Measurements from ENCODE around the gene LRRC37A3.

Gene LRRC37A3

DNA sequence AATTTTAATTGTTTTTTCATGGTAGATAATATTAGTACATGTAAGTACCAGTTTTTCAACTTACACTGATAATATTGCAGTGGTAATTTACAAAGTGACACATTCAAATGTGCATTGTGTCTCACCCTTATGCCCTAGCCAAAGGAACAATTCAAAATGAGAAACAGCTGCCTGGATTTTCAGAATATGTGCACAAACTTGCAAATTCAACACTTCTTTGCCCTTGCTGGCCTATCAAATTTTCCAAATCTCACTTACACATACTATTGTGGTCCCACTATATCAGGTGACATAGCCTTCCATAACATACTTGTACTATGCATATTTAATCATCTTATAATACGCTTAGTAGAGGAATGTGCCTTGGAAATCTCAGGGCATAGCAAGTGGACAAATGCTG is 32.6 kb upstream of the LRRC37A3 start:
- TF ChIP-seq, protein P1, sequence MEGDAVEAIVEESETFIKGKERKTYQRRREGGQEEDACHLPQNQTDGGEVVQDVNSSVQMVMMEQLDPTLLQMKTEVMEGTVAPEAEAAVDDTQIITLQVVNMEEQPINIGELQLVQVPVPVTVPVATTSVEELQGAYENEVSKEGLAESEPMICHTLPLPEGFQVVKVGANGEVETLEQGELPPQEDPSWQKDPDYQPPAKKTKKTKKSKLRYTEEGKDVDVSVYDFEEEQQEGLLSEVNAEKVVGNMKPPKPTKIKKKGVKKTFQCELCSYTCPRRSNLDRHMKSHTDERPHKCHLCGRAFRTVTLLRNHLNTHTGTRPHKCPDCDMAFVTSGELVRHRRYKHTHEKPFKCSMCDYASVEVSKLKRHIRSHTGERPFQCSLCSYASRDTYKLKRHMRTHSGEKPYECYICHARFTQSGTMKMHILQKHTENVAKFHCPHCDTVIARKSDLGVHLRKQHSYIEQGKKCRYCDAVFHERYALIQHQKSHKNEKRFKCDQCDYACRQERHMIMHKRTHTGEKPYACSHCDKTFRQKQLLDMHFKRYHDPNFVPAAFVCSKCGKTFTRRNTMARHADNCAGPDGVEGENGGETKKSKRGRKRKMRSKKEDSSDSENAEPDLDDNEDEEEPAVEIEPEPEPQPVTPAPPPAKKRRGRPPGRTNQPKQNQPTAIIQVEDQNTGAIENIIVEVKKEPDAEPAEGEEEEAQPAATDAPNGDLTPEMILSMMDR (IDR thresholded peaks at IDR 0.05; ENCODE audit: low read depth, low read length, missing control alignments), result no peak
- no peak overlapping the region for H3K4me3 ChIP-seq (ENCODE audit: low read depth, low read length)
- H3K27ac ChIP-seq, result no peak overlapping the region
- no peak for DNase-seq
- H3K36me3 ChIP-seq (replicated peaks), result no peaks in the 10 kb centered on the region
- in situ Hi-C loops (cut with HindIII; ENCODE audit: low pct_ligation_motif_present, low sequenced_read_pairs), result no loop called here
- H3K27me3 ChIP-seq (replicated peaks), result no peaks in the 10 kb centered on the region

DNA sequence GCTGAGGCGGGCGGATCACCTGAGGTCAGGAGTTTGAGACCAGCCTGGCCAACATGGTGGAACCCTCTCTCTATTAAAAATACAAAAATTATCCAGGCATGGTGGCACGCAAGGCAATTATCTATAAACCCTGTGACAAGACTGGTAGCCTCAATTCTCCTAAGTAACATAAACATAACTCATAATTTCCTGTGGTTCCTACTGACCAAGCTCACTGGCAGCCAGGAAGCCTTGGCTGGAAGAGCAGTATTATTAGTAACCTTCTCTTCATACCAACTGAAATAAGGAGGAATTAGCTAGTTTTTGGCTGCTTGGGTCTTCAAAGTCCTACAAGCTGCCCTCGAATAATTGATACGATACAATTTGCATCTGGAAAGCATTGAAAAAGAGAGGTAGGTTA is 31.6 kb upstream of the LRRC37A3 start:
- in situ Hi-C loops (cut with HindIII; ENCODE audit: low pct_ligation_motif_present, low sequenced_read_pairs), result no loop called here
- peak; percentile 43 for DNase-seq
- Histone ChIP-seq H3K27me3 (replicated peaks) (no peaks in the 10 kb centered on the region), H3K36me3 (replicated peaks) (no peaks in the 10 kb centered on the region), H3K4me3 (ENCODE audit: low read depth, low read length) (no peak overlapping the region), H3K27ac (peak overlapping the region; percentile 22)
- TF ChIP-seq, protein P1 (IDR thresholded peaks at IDR 0.05; ENCODE audit: low read depth, low read length, missing control alignments), result no peak

DNA sequence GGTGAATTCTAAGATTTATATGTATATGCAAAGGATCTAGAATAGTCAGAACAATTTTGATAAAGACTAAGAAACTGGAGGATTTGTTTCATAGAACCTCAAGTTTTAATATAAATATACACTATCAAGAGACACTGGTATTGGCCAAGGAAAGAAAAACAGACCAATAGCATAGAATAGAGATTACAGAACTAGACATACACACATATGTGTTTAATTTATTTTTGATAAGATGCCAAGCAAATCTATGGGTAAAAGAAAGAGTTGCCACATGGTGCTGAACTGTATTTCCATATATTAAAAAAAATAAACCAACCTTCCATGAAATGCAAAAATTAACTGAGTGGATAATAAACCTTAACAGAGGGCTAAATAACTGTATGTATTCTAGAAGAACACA is 27.9 kb upstream of the LRRC37A3 start:
- TF ChIP-seq, protein P1 (IDR thresholded peaks at IDR 0.05; ENCODE audit: low read depth, low read length, missing control alignments), result no peak
- Histone ChIP-seq H3K4me3 (ENCODE audit: low read depth, low read length) (no peak overlapping the region), H3K27me3 (replicated peaks) (no peaks in the 10 kb centered on the region), H3K27ac (no peak overlapping the region), H3K36me3 (replicated peaks) (no peaks in the 10 kb centered on the region)
- no peak for DNase-seq
- in situ Hi-C loops (cut with HindIII; ENCODE audit: low pct_ligation_motif_present, low sequenced_read_pairs), result no loop called here

DNA sequence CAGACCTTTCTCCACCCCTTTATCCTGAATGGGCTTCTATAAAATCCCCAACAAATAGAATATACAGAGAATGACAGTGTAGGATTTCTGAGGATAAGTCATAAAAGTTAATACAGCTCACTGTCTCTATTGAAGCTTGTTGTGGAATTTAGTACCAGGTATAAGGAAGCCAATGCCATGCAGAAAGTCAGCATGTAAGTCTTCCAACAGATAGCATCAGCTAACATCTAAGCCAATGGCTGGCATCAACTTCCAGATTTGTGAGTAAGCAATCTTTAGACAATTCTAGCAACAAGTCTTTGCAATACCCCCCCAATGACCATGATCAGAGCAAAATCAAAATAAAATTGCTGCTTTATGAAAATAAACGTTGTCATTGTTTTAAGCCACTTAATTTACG is 22.5 kb upstream of the LRRC37A3 start:
- Histone ChIP-seq H3K36me3 (replicated peaks) (no peaks in the 10 kb centered on the region), H3K4me3 (ENCODE audit: low read depth, low read length) (no peak overlapping the region), H3K27ac (no peak overlapping the region), H3K27me3 (replicated peaks) (no peaks in the 10 kb centered on the region)
- in situ Hi-C loops (cut with HindIII; ENCODE audit: low pct_ligation_motif_present, low sequenced_read_pairs), result no loop called here
- DNase-seq, result no peak
- TF ChIP-seq, protein P1 (IDR thresholded peaks at IDR 0.05; ENCODE audit: low read depth, low read length, missing control alignments), result no peak

DNA sequence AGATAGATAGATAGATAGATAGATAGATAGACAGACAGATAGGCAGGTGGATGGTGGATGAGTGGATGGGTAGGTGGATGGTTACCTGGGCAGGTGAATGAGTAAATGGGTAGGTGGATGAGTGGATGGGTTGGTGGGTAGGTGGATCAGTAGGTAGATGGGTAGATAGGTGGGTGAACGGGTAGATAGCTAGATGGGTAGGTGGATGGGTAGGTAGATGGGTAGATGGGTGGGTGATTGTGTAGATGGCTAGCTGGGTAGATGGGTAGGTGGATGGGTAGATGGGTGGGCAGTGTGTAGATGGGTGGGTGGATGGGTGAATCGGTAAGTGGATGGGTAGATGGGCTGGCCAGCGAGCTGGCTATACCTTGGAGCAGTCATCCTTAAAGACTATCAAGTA is 21.8 kb upstream of the LRRC37A3 start:
- Histone ChIP-seq H3K27me3 (replicated peaks) (no peaks in the 10 kb centered on the region), H3K36me3 (replicated peaks) (no peaks in the 10 kb centered on the region), H3K4me3 (ENCODE audit: low read depth, low read length) (no peak overlapping the region), H3K27ac (no peak overlapping the region)
- TF ChIP-seq, protein P1 (IDR thresholded peaks at IDR 0.05; ENCODE audit: low read depth, low read length, missing control alignments), result no peak
- no peak for DNase-seq
- in situ Hi-C loops (cut with HindIII; ENCODE audit: low pct_ligation_motif_present, low sequenced_read_pairs), result no loop called here

DNA sequence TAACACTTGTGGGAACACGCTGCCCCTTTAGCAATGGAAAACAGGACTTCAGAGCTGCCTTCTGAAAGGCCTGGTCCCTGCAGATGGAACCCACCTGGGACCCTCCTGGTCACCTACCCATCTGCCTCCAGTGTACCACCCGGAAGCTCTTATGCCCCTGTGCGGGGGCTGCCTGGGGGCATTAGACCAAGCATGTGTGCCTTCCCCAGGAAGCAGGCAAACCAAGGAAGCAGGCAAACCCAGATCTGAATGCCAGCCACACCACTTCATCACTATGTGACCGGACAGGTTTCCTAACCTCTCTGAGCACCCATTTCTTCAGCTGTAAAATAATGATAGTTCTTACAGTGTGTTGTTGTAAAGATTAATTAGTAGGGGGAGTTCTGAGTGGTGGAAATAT is 20.8 kb upstream of the LRRC37A3 start:
- DNase-seq, result no peak

More for the DNA sequence above, 20.8 kb upstream of the LRRC37A3 start:
- no peak overlapping the region for H3K4me3 ChIP-seq (ENCODE audit: low read depth, low read length)
- H3K36me3 ChIP-seq (replicated peaks), result no peaks in the 10 kb centered on the region
- in situ Hi-C loops (cut with HindIII; ENCODE audit: low pct_ligation_motif_present, low sequenced_read_pairs), result no loop called here
- TF ChIP-seq, protein P1 (IDR thresholded peaks at IDR 0.05; ENCODE audit: low read depth, low read length, missing control alignments), result no peak
- no peak overlapping the region for H3K27ac ChIP-seq
- no peaks in the 10 kb centered on the region for H3K27me3 ChIP-seq (replicated peaks)

All from brain microvascular endothelial cell (primary cell).